HepG2 (cell line): Measurements from ENCODE around the gene THRB. TPM values are rescaled to one million over a fixed set of nuclear protein-coding genes. Genes with fewer than 3 reads are reported as not detected.

Source experiments
- ASH2L ChIP-seq: fragments of 300-600, 200-600 bp; sonication (generic); IDR thresholded peaks from 2 replicates; pipeline ENCODE4 v1.7.0; 2017; ENCODE audit warnings: low read depth, mild to moderate bottlenecking, moderate library complexity, mixed read lengths, low read length; ENCODE audit not compliant: insufficient read length
- CHCHD3 ChIP-seq: sonication (generic); formaldehyde crosslinking; IDR thresholded peaks from 2 replicates; pipeline ENCODE4 v1.8.0; 2022; ENCODE audit warnings: mild to moderate bottlenecking, missing genetic modification reagents, moderate library complexity
- HCFC1 ChIP-seq: fragments of 150-350 bp; IDR thresholded peaks from 2 replicates; pipeline ENCODE4 v1.6.1; 2014; ENCODE audit warnings: low read depth, low read length
- HDAC6 ChIP-seq: fragments of 200-600 bp; sonication (generic); IDR thresholded peaks from 2 replicates; pipeline ENCODE4 v1.7.0; 2017; ENCODE audit warnings: mild to moderate bottlenecking, antibody characterized with exemption, low read length, low read depth
- HNRNPK ChIP-seq: fragments of 200-400 bp; formaldehyde crosslinking; IDR thresholded peaks from 2 replicates; pipeline ENCODE4 v1.6.1; 2018; ENCODE audit warnings: low read length, low read depth, moderate library complexity, mild to moderate bottlenecking; ENCODE audit not compliant: poor library complexity, severe bottlenecking
- HOXA7 ChIP-seq: sonication (generic); formaldehyde crosslinking; IDR thresholded peaks from 2 replicates; pipeline ENCODE4 v1.8.1; 2022; ENCODE audit warnings: mild to moderate bottlenecking, missing genetic modification reagents, moderate library complexity
- KDM1A ChIP-seq: IDR thresholded peaks from 2 replicates; pipeline ENCODE4 v1.6.1; 2016; ENCODE audit warnings: missing compliant biosample characterization
- NCOA5 ChIP-seq: sonication (generic); formaldehyde crosslinking; IDR thresholded peaks from 2 replicates; pipeline ENCODE4 v1.4.0; 2020; ENCODE audit warnings: missing genetic modification reagents
- POLR2A ChIP-seq, 2 experiments: IDR thresholded peaks; 2 replicates each; pipeline ENCODE4 v1.6.1; 2011; ENCODE audit warnings: low read depth in 2 of 2, low read length in 2 of 2, mild to moderate bottlenecking in 1 of 2, moderate library complexity in 1 of 2; ENCODE audit not compliant: insufficient read depth in 1 of 2
- RFXAP ChIP-seq: sonication (generic); formaldehyde crosslinking; IDR thresholded peaks from 2 replicates; pipeline ENCODE4 v1.4.0; 2020; ENCODE audit warnings: missing genetic modification reagents, borderline replicate concordance
- STAG1 ChIP-seq: sonication (generic); formaldehyde crosslinking; IDR thresholded peaks from 2 replicates; pipeline ENCODE4 v1.4.0; 2020; ENCODE audit warnings: missing genetic modification reagents
- TBL1XR1 ChIP-seq: fragments of 150-350 bp; IDR thresholded peaks from 2 replicates; pipeline ENCODE4 v1.6.1; 2014; ENCODE audit warnings: borderline replicate concordance, low read length; ENCODE audit not compliant: partially characterized antibody
- YEATS2 ChIP-seq: sonication (generic); formaldehyde crosslinking; IDR thresholded peaks from 2 replicates; pipeline ENCODE4 v1.4.0; 2020; ENCODE audit warnings: missing genetic modification reagents, borderline replicate concordance
- ZBTB3 ChIP-seq: sonication (generic); formaldehyde crosslinking; IDR thresholded peaks from 2 replicates; pipeline ENCODE4 v1.4.0; 2020; ENCODE audit warnings: low read depth, mild to moderate bottlenecking, moderate library complexity, missing genetic modification reagents, borderline replicate concordance
- ZNF17 ChIP-seq: sonication (generic); formaldehyde crosslinking; IDR thresholded peaks from 2 replicates; pipeline ENCODE4 v1.5.0; 2020; ENCODE audit warnings: mild to moderate bottlenecking, missing genetic modification reagents
- ZNF20 ChIP-seq: sonication (generic); formaldehyde crosslinking; IDR thresholded peaks from 2 replicates; pipeline ENCODE4 v1.4.0; 2020; ENCODE audit warnings: mild to moderate bottlenecking, moderate library complexity, missing genetic modification reagents
- ZNF251 ChIP-seq: sonication (generic); formaldehyde crosslinking; IDR thresholded peaks from 2 replicates; pipeline ENCODE4 v1.9.0; 2021; ENCODE audit warnings: mild to moderate bottlenecking, missing genetic modification reagents
- ZNF329 ChIP-seq: sonication (generic); formaldehyde crosslinking; IDR thresholded peaks from 2 replicates; pipeline ENCODE4 v1.9.0; 2021; ENCODE audit warnings: low read depth, mild to moderate bottlenecking, missing genetic modification reagents
- ZNF34 ChIP-seq: sonication (generic); formaldehyde crosslinking; IDR thresholded peaks from 2 replicates; pipeline ENCODE4 v1.4.0; 2020; ENCODE audit warnings: mild to moderate bottlenecking, missing genetic modification reagents, borderline replicate concordance
- ZNF556 ChIP-seq: sonication (generic); formaldehyde crosslinking; IDR thresholded peaks from 2 replicates; pipeline ENCODE4 v1.4.0; 2020; ENCODE audit warnings: mild to moderate bottlenecking, missing genetic modification reagents, borderline replicate concordance
- ZNF563 ChIP-seq: sonication (generic); formaldehyde crosslinking; IDR thresholded peaks from 2 replicates; pipeline ENCODE4 v1.8.0; 2022; ENCODE audit warnings: mild to moderate bottlenecking, moderate library complexity, missing genetic modification reagents
- polyA plus RNA-seq, 8 experiments: library from polyadenylated mRNA; depleted of rRNA in 3 of 8; stranded (reverse) in 7 of 8; unstranded in 1 of 8; fragments of >200 nt; fragmentation: Illumina TruSeq in 4 of 8; extraction: Trizol in 4 of 8; gene quantifications; 2 replicates each; pipeline versions ENCODE4 v1.2.1 to v1.2.3, GENCODE V29; 2011 to 2016; ENCODE audit warnings: low read depth in 4 of 8, missing spikeins in 1 of 8, mixed read lengths in 1 of 8; ENCODE audit not compliant: insufficient read depth in 1 of 8
- total RNA-seq, 5 experiments: library from RNA; depleted of rRNA; stranded (reverse); fragments of >200 nt; fragmentation: Illumina TruSeq; extraction: Trizol; gene quantifications; 2 replicates each; pipeline ENCODE4 v1.2.3, GENCODE V29; 2016; ENCODE audit warnings: low read depth in 1 of 5
- TF ChIP-seq, protein P1 (sequence below): sonication (generic); formaldehyde crosslinking; IDR thresholded peaks from 2 replicates; pipeline ENCODE4 v1.4.0; 2020; ENCODE audit warnings: missing genetic modification reagents
- TF ChIP-seq, protein P2 (sequence below): sonication (generic); formaldehyde crosslinking; IDR thresholded peaks from 2 replicates; pipeline ENCODE4 v1.4.0; 2020; ENCODE audit warnings: missing genetic modification reagents

The THRB gene
- total and polyA plus RNA-seq, 2 of the 13 experiments (the other 11 are each of a cell fraction or from before 2014, with no cell fraction given): 4.7 to 22.7 TPM

DNA sequence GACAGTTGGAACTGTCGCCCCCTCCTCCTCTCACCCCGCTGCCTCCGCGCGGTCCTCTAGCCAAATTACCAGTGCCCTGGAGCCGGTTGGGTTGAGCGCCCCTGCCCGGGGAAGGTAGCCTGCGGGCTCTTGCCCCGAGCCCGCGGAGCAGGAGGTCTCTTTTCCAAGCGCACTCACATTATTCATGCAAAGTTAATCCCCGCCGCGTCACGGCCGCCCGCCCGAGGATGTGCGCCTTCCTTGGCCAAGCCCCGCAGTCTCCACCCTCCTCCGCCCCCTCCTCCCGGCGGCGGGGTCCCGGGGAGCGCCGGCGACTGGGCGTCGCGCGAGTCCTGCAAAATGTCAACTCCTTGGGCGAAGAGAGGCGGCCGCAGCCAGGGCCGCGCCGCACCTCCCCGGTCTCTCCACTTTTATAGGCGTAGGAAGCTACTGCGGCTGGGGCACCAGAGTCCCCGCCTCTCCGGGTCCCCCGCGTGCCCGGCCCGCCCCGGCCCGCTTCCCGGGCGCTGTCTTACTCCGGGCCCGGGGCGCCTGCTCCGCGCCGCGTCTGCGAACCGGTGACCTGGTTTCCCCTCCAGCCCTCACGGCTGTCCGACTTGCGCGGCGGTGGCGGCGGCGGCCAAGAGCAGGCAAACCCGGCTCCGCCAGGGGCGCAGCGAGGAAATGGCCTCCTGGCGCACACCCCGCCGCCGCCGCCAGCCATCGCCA is at the start of gene THRB (continued):
- peak in 1 of 2 experiments; percentile 37; a peak in 1 of 4 replicates for TF ChIP-seq POLR2A (IDR thresholded peaks at IDR 0.05; ENCODE audit: insufficient read depth in 1 of 2, low read depth in 2 of 2, low read length in 2 of 2)
- TF ChIP-seq ZNF20 (CRISPR knock-in tag): 0 out of 2 replicates have a peak, but pooled peaks have one; percentile 47
- no peak for TF ChIP-seq NCOA5 (CRISPR knock-in tag)
- TF ChIP-seq HCFC1: no peak
- no peak for TF ChIP-seq HDAC6
- TF ChIP-seq HNRNPK: no peak
- TF ChIP-seq ZNF251 (CRISPR knock-in tag): no peak
- TF ChIP-seq CHCHD3 (CRISPR knock-in tag): no peak
- 0 out of 2 replicates have a peak, but pooled peaks have one; percentile 49 for TF ChIP-seq HOXA7 (CRISPR knock-in tag)
- TF ChIP-seq, protein P1, sequence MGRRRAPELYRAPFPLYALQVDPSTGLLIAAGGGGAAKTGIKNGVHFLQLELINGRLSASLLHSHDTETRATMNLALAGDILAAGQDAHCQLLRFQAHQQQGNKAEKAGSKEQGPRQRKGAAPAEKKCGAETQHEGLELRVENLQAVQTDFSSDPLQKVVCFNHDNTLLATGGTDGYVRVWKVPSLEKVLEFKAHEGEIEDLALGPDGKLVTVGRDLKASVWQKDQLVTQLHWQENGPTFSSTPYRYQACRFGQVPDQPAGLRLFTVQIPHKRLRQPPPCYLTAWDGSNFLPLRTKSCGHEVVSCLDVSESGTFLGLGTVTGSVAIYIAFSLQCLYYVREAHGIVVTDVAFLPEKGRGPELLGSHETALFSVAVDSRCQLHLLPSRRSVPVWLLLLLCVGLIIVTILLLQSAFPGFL (CRISPR knock-in tag): no peak
- no peak; the same call in 1 of the 2 replicates for TF ChIP-seq ZNF563 (CRISPR knock-in tag)
- TF ChIP-seq ZNF34 (CRISPR knock-in tag): no peak
- no peak for TF ChIP-seq KDM1A (CRISPR knock-in tag)
- TF ChIP-seq ZNF329 (CRISPR knock-in tag): no peak
- no peak for TF ChIP-seq ZNF17 (CRISPR knock-in tag)
- TF ChIP-seq RFXAP (CRISPR knock-in tag): no peak
- TF ChIP-seq, protein P2, sequence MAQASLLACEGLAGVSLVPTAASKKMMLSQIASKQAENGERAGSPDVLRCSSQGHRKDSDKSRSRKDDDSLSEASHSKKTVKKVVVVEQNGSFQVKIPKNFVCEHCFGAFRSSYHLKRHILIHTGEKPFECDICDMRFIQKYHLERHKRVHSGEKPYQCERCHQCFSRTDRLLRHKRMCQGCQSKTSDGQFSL (CRISPR knock-in tag): no peak
- peak; percentile 72 for TF ChIP-seq ASH2L
- TF ChIP-seq TBL1XR1: no peak
- TF ChIP-seq YEATS2: no peak
- no peak for TF ChIP-seq STAG1
- no peak for TF ChIP-seq ZNF556
- TF ChIP-seq ZBTB3: no peak
